H9 (cell line): ENCODE results near the gene NKIRAS1. TPM values are rescaled to one million over a fixed set of nuclear protein-coding genes. Genes with fewer than 3 reads are reported as not detected.

ENCODE experiments used
- DNase-seq: peaks from one replicate; pipeline ENCODE4 v3.0.0-alpha.2; 2017
- H2AFZ ChIP-seq: one replicate; pipeline ENCODE4 v1.6.1; 2013; ENCODE audit warnings: mild to moderate bottlenecking, low read length, control low read depth, moderate library complexity
- H2AK5ac ChIP-seq: 2 replicates; pipeline ENCODE4 v1.6.1; 2013; ENCODE audit warnings: low read length, control low read depth, mixed read lengths; ENCODE audit not compliant: insufficient read length
- H2BK120ac ChIP-seq: one replicate; pipeline ENCODE4 v1.6.1; 2013; ENCODE audit warnings: low read depth, mild to moderate bottlenecking, low read length, control low read depth, inconsistent platforms; ENCODE audit not compliant: poor library complexity, severe bottlenecking
- H2BK12ac ChIP-seq: 2 replicates; pipeline ENCODE4 v1.6.1; 2013; ENCODE audit warnings: low read length, control low read depth, mixed read lengths, low read depth; ENCODE audit not compliant: insufficient read length
- H2BK15ac ChIP-seq: 2 replicates; pipeline ENCODE4 v1.6.1; 2013; ENCODE audit warnings: low read depth, low read length, control low read depth
- H2BK20ac ChIP-seq: one replicate; pipeline ENCODE4 v1.6.1; 2013; ENCODE audit warnings: low read depth, mild to moderate bottlenecking, low read length, control low read depth, inconsistent platforms; ENCODE audit not compliant: poor library complexity, severe bottlenecking
- H2BK5ac ChIP-seq: 2 replicates; pipeline ENCODE4 v1.6.1; 2013; ENCODE audit warnings: low read length, control low read depth, mixed read lengths; ENCODE audit not compliant: insufficient read length
- H3K14ac ChIP-seq: 2 replicates; pipeline ENCODE4 v1.6.1; 2013; ENCODE audit warnings: low read length, control low read depth; ENCODE audit not compliant: insufficient read depth
- H3K18ac ChIP-seq: 2 replicates; pipeline ENCODE4 v1.6.1; 2013; ENCODE audit warnings: low read depth, mild to moderate bottlenecking, mixed read lengths, low read length, control low read depth; ENCODE audit not compliant: insufficient read length
- H3K23ac ChIP-seq: 2 replicates; pipeline ENCODE4 v1.6.1; 2013; ENCODE audit warnings: low read length, control low read depth, mixed read lengths, low read depth; ENCODE audit not compliant: insufficient read length
- H3K23me2 ChIP-seq: 2 replicates; pipeline ENCODE4 v1.6.1; 2013; ENCODE audit warnings: low read depth, mild to moderate bottlenecking, mixed read lengths, low read length, control low read depth; ENCODE audit not compliant: insufficient read length, poor library complexity, severe bottlenecking
- H3K27ac ChIP-seq: 2 replicates; pipeline ENCODE4 v1.5.1; 2013; ENCODE audit warnings: low read length, control low read depth, mixed read lengths, low read depth; ENCODE audit not compliant: insufficient read length
- H3K27me3 ChIP-seq: 2 replicates; pipeline ENCODE4 v1.6.1; 2013; ENCODE audit warnings: low read length, control low read depth, inconsistent platforms; ENCODE audit not compliant: insufficient read depth
- H3K4ac ChIP-seq: 2 replicates; pipeline ENCODE4 v1.6.1; 2013; ENCODE audit warnings: low read depth, mild to moderate bottlenecking, control low read depth, inconsistent platforms, low read length, moderate library complexity
- H3K4me1 ChIP-seq: 2 replicates; pipeline ENCODE4 v1.6.1; 2013; ENCODE audit warnings: low read length, control low read depth, inconsistent platforms; ENCODE audit not compliant: insufficient read depth
- H3K4me2 ChIP-seq: 2 replicates; pipeline ENCODE4 v1.6.1; 2013; ENCODE audit warnings: low read length, control low read depth, mixed read lengths; ENCODE audit not compliant: insufficient read length, insufficient read depth
- H3K56ac ChIP-seq: 2 replicates; pipeline ENCODE4 v1.6.1; 2013; ENCODE audit warnings: low read depth, mild to moderate bottlenecking, mixed read lengths, low read length, control low read depth; ENCODE audit not compliant: insufficient read length
- H3K79me1 ChIP-seq: 2 replicates; pipeline ENCODE4 v1.6.1; 2013; ENCODE audit warnings: low read depth, mild to moderate bottlenecking, moderate library complexity, low read length, control low read depth, inconsistent platforms; ENCODE audit not compliant: insufficient read depth, poor library complexity, severe bottlenecking
- H3K79me2 ChIP-seq: 2 replicates; pipeline ENCODE4 v1.6.1; 2013; ENCODE audit warnings: low read length, control low read depth, inconsistent platforms; ENCODE audit not compliant: insufficient read depth
- H3K9ac ChIP-seq: 2 replicates; pipeline ENCODE4 v1.6.1; 2013; ENCODE audit warnings: low read length, control low read depth, mixed read lengths; ENCODE audit not compliant: insufficient read length; ENCODE audit errors: extremely low read depth
- H3K9me3 ChIP-seq: one replicate; pipeline ENCODE4 v1.6.1; 2013; ENCODE audit warnings: low read depth, low read length, inconsistent platforms; ENCODE audit not compliant: control insufficient read depth
- H3T11ph ChIP-seq: one replicate; pipeline ENCODE4 v1.6.1; 2013; ENCODE audit warnings: mild to moderate bottlenecking, low read length, control low read depth, inconsistent platforms
- H4K20me1 ChIP-seq: one replicate; pipeline ENCODE4 v1.6.1; 2013; ENCODE audit not compliant: control insufficient read depth, insufficient read length, insufficient read depth
- H4K5ac ChIP-seq: 2 replicates; pipeline ENCODE4 v1.6.1; 2013; ENCODE audit warnings: low read depth, mild to moderate bottlenecking, mixed read lengths, low read length, control low read depth; ENCODE audit not compliant: insufficient read length
- H4K8ac ChIP-seq: replicated peaks from 2 replicates; pipeline ENCODE4 v1.6.1; 2013; ENCODE audit warnings: low read length, control low read depth, mixed read lengths, low read depth; ENCODE audit not compliant: insufficient read length
- H4K91ac ChIP-seq: 2 replicates; pipeline ENCODE4 v1.6.1; 2013; ENCODE audit warnings: low read depth, mild to moderate bottlenecking, moderate library complexity, mixed read lengths, low read length, control low read depth; ENCODE audit not compliant: insufficient read length
- H3K27ac Mint-ChIP-seq, 3 experiments: 2 replicates in 2 of 3; 3 replicates in 1 of 3; pipeline ENCODE4 v1.8.0; 2020 to 2021; ENCODE audit warnings: mixed read lengths in 3 of 3, mild to moderate bottlenecking in 1 of 3, moderate library complexity in 1 of 3
- H3K27me3 Mint-ChIP-seq: 2 replicates; pipeline ENCODE4 v1.8.0; 2021; ENCODE audit warnings: low read depth, mild to moderate bottlenecking, moderate library complexity, mixed read lengths
- H3K36me3 Mint-ChIP-seq, 3 experiments: 2 replicates in 2 of 3; 3 replicates in 1 of 3; pipeline ENCODE4 v1.8.0; 2020 to 2021; ENCODE audit warnings: low read depth in 3 of 3, mixed read lengths in 3 of 3; ENCODE audit not compliant: insufficient read depth in 1 of 3
- H3K4me1 Mint-ChIP-seq, 2 experiments: 2 replicates each; pipeline ENCODE4 v1.8.0; 2020; ENCODE audit warnings: mixed read lengths in 2 of 2
- H3K4me3 Mint-ChIP-seq, 2 experiments: 2 replicates in 1 of 2; 3 replicates in 1 of 2; pipeline ENCODE4 v1.8.0; 2020 to 2021; ENCODE audit warnings: mild to moderate bottlenecking in 2 of 2, mixed read lengths in 2 of 2, moderate library complexity in 1 of 2
- H3K9me3 Mint-ChIP-seq, 2 experiments: 2 replicates in 1 of 2; 3 replicates in 1 of 2; pipeline ENCODE4 v1.8.0; 2020; ENCODE audit warnings: mild to moderate bottlenecking in 2 of 2, mixed read lengths in 2 of 2, moderate library complexity in 1 of 2
- CTCF ChIP-seq: fragments of 200-600 bp; sonication (generic); conservative IDR thresholded peaks from 3 replicates; pipeline ENCODE4 v1.8.0; 2021; ENCODE audit warnings: antibody characterized with exemption, mild to moderate bottlenecking
- WGBS: extraction: QIAGEN DNeasy Blood & Tissue Kit; methylation state at CpG from one replicate; pipeline ENCODE4 v1.1.7; 2013; ENCODE audit warnings: missing lambda C conversion rate, low lambda C conversion rate, mixed read lengths; ENCODE audit not compliant: insufficient read length; ENCODE audit errors: extremely low coverage; 5-methylcytosine and 5-hydroxymethylcytosine counted together
- total RNA-seq: library from RNA; stranded (reverse); gene quantifications from 2 replicates; pipeline ENCODE4 v1.2.1, GENCODE V29; 2021

Gene NKIRAS1
- total RNA-seq, 1 experiment from 2014 or later, result 6.1 TPM

GRCh38 chr3:23944007-23944783 lies 27.4 kb upstream of the NKIRAS1 start:
- Histone ChIP-seq H3K27me3 (no peaks in the 10 kb centered on the region), H2BK5ac (no peak overlapping the region), H3K18ac (no peak overlapping the region), H3K56ac (no peak overlapping the region), H4K5ac (no peak overlapping the region), H3K79me1 (peaks cover 3% of the 10 kb centered on the region), H3K9me3 (no peaks in the 10 kb centered on the region), H2BK15ac (no peak overlapping the region), H3K23ac (no peak overlapping the region), H4K91ac (no peak overlapping the region), H4K8ac (no peak overlapping the region), H3T11ph (no peak overlapping the region), H4K20me1 (no peaks in the 10 kb centered on the region), H3K27ac (no peak overlapping the region), H2AK5ac (no peak overlapping the region), H2BK120ac (no peak overlapping the region), H3K14ac (peak overlapping the region; percentile 39; the same call in 1 of the 2 replicates), H3K4ac (no peak overlapping the region), H3K23me2 (peaks cover 11% of the 10 kb centered on the region), H2BK12ac (no peak overlapping the region), H3K4me1 (peaks cover 10% of the 10 kb centered on the region; the same call in 1 of the 2 replicates), H2AFZ (no peak overlapping the region), H3K4me2 (peak overlapping the region; percentile 100), H3K9ac (peak overlapping the region; percentile 81), H2BK20ac (no peak overlapping the region), H3K79me2 (peaks cover 3% of the 10 kb centered on the region; the same call in 1 of the 2 replicates)
- peaks cover 23% of the 10 kb centered on the region for H3K27me3 Mint-ChIP-seq
- WGBS, result no CpG with 5 or more reads among the region's 13 CpGs
- H3K9me3 Mint-ChIP-seq, result peaks cover 0 to 2% of the 10 kb centered on the region in 2 experiments; a peak in 1 of 5 replicates
- H3K27ac Mint-ChIP-seq, result peak overlapping the region; percentile 62 to 96 (median 76); a peak in 6 of 7 replicates
- H3K4me1 Mint-ChIP-seq, result peaks cover 23 to 26% of the 10 kb centered on the region in 2 experiments
- peaks cover 6 to 10% (median 7%) of the 10 kb centered on the region in 3 experiments; a peak in 5 of 7 replicates for H3K36me3 Mint-ChIP-seq
- TF ChIP-seq CTCF, result no peak
- H3K4me3 Mint-ChIP-seq, result peak overlapping the region; percentile 74 to 89
- DNase-seq, result no peak
